Activated naive CD8-positive, alpha-beta T cell treated with anti-CD3 and anti-CD28 coated beads, Interleukin-2, amount 50 U/mL, for 24 hours (primary cell): ENCODE measurements around the gene THSD7B.

Source experiments
- ATAC-seq: fragments of 150-1000 bp; cut with Tn5 transposase; one replicate; pipeline ENCODE4 v1.10.0; 2021
- DNase-seq: peaks from one replicate; pipeline ENCODE4 v3.0.0; 2021
- H3K27ac Mint-ChIP-seq: one replicate; pipeline ENCODE4 v1.8.0; 2021; ENCODE audit warnings: mild to moderate bottlenecking, mixed read lengths
- H3K27me3 Mint-ChIP-seq: one replicate; pipeline ENCODE4 v1.8.0; 2021; ENCODE audit warnings: mixed read lengths
- H3K36me3 Mint-ChIP-seq: one replicate; pipeline ENCODE4 v1.8.0; 2021; ENCODE audit warnings: low read depth, mixed read lengths
- H3K4me1 Mint-ChIP-seq: one replicate; pipeline ENCODE4 v1.8.0; 2021; ENCODE audit warnings: mixed read lengths
- H3K4me3 Mint-ChIP-seq: one replicate; pipeline ENCODE4 v1.8.0; 2021; ENCODE audit warnings: mild to moderate bottlenecking, moderate library complexity, mixed read lengths
- H3K9me3 Mint-ChIP-seq: one replicate; pipeline ENCODE4 v1.8.0; 2021; ENCODE audit warnings: mixed read lengths

Gene THSD7B

GRCh38 chr2:137339051-137339450 lies 573.7 kb downstream of the THSD7B start:
- Mint-ChIP-seq H3K27ac (no peak overlapping the region), H3K4me1 (no peaks in the 10 kb centered on the region), H3K27me3 (no peaks in the 10 kb centered on the region), H3K4me3 (no peak overlapping the region), H3K36me3 (no peaks in the 10 kb centered on the region), H3K9me3 (no peaks in the 10 kb centered on the region)
- DNase-seq (no peak), ATAC-seq (no peak)

GRCh38 chr2:137345994-137346393 lies 580.6 kb downstream of the THSD7B start:
- ATAC-seq, result no peak
- H3K4me1 Mint-ChIP-seq, result no peaks in the 10 kb centered on the region
- no peaks in the 10 kb centered on the region for H3K9me3 Mint-ChIP-seq
- no peak overlapping the region for H3K4me3 Mint-ChIP-seq
- H3K27ac Mint-ChIP-seq, result no peak overlapping the region
- H3K27me3 Mint-ChIP-seq, result no peaks in the 10 kb centered on the region
- no peaks in the 10 kb centered on the region for H3K36me3 Mint-ChIP-seq
- DNase-seq, result no peak

- ATAC-seq (no peak), DNase-seq (no peak)
- no peaks in the 10 kb centered on the region for H3K27me3 Mint-ChIP-seq
- no peaks in the 10 kb centered on the region for H3K4me1 Mint-ChIP-seq
- no peak overlapping the region for H3K4me3 Mint-ChIP-seq
- no peak overlapping the region for H3K27ac Mint-ChIP-seq
- H3K36me3 Mint-ChIP-seq, result no peaks in the 10 kb centered on the region
- no peaks in the 10 kb centered on the region for H3K9me3 Mint-ChIP-seq
These were observed 583.0 kb downstream of the THSD7B start for GRCh38 chr2:137348301-137348700.

DNA sequence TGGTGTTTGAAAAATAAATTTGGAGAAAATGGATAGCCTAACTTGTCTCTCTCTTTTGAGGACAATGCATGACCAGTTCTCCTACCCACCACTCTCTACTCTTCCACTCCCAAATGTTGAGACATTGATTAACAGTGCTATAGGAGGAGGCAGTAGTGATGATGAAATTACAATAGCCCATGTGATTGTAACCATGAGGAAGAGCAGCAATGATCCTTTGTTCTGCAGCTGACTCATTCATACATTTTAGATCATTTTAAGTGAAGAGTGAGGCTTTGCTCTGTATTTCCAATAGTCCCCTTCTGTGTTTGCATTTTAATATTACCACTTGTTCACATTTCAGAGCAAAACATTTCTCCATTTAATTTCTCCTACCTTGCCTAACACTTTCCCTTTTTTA lies 592.3 kb downstream of the THSD7B start:
- no peak for DNase-seq

GRCh38 chr2:137367361-137367760 lies 602.0 kb downstream of the THSD7B start:
- DNase-seq (no peak), ATAC-seq (no peak)
- no peaks in the 10 kb centered on the region for H3K4me1 Mint-ChIP-seq
- H3K4me3 Mint-ChIP-seq, result no peak overlapping the region
- H3K9me3 Mint-ChIP-seq, result peaks cover 9% of the 10 kb centered on the region
- no peaks in the 10 kb centered on the region for H3K27me3 Mint-ChIP-seq
- no peak overlapping the region for H3K27ac Mint-ChIP-seq
- H3K36me3 Mint-ChIP-seq, result no peaks in the 10 kb centered on the region

More for the DNA sequence above, 592.3 kb downstream of the THSD7B start:
- H3K4me3 Mint-ChIP-seq, result no peak overlapping the region
- ATAC-seq, result no peak
- no peaks in the 10 kb centered on the region for H3K27me3 Mint-ChIP-seq
- peaks cover 17% of the 10 kb centered on the region for H3K9me3 Mint-ChIP-seq
- H3K4me1 Mint-ChIP-seq, result no peaks in the 10 kb centered on the region
- no peaks in the 10 kb centered on the region for H3K36me3 Mint-ChIP-seq
- H3K27ac Mint-ChIP-seq, result no peak overlapping the region

GRCh38 chr2:137369106-137369505 lies 603.8 kb downstream of the THSD7B start:
- no peaks in the 10 kb centered on the region for H3K36me3 Mint-ChIP-seq
- no peak overlapping the region for H3K27ac Mint-ChIP-seq
- DNase-seq (no peak), ATAC-seq (no peak)
- no peaks in the 10 kb centered on the region for H3K4me1 Mint-ChIP-seq
- H3K27me3 Mint-ChIP-seq, result no peaks in the 10 kb centered on the region
- H3K9me3 Mint-ChIP-seq, result no peaks in the 10 kb centered on the region
- H3K4me3 Mint-ChIP-seq, result no peak overlapping the region

DNA sequence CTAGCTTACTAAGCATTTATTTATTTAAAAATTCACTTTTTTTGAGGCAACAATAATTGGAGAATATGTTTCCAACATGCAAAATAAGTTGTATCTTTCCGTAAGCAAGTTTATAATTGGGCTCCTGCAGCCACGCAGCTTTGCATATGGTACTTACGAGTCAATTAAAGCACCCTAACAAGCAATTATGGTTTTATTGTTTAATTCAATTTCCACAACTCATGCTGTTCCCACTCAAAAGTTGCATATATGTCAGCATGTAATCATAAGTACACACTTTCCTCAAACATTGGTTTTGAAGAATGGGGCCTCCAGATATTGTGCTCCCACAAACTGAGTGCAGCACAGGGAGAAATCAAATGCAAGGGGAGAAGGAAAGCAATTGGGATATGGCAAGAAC lies 613.8 kb downstream of the THSD7B start:
- no peak for ATAC-seq
- no peak overlapping the region for H3K27ac Mint-ChIP-seq

DNA sequence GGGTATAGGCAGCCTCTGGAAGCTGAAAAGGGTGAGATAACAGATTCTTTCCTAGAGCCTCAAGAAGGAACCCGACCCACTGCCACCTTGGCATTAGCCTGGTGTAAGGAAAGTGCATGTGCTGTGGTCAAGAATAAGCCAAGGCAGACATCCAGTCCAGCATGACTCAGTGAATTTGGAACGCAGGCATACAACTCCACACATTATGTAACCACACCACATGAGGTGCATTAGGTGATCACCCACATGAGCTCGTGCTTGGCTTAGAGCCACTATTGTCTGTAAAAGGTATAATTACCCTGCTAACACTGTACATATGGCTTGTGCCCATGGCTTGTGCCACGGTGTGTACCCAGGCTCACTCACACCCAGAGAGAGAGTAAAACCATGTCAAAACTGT lies 615.3 kb downstream of the THSD7B start:
- Mint-ChIP-seq H3K36me3 (no peaks in the 10 kb centered on the region), H3K4me1 (no peaks in the 10 kb centered on the region), H3K27me3 (no peaks in the 10 kb centered on the region), H3K4me3 (no peak overlapping the region), H3K9me3 (peaks cover 12% of the 10 kb centered on the region), H3K27ac (no peak overlapping the region)
- ATAC-seq (no peak), DNase-seq (no peak)

More for the DNA sequence above, 613.8 kb downstream of the THSD7B start:
- no peaks in the 10 kb centered on the region for H3K36me3 Mint-ChIP-seq
- peaks cover 6% of the 10 kb centered on the region for H3K9me3 Mint-ChIP-seq
- DNase-seq, result no peak
- H3K27me3 Mint-ChIP-seq, result no peaks in the 10 kb centered on the region
- no peak overlapping the region for H3K4me3 Mint-ChIP-seq
- H3K4me1 Mint-ChIP-seq, result no peaks in the 10 kb centered on the region

DNA sequence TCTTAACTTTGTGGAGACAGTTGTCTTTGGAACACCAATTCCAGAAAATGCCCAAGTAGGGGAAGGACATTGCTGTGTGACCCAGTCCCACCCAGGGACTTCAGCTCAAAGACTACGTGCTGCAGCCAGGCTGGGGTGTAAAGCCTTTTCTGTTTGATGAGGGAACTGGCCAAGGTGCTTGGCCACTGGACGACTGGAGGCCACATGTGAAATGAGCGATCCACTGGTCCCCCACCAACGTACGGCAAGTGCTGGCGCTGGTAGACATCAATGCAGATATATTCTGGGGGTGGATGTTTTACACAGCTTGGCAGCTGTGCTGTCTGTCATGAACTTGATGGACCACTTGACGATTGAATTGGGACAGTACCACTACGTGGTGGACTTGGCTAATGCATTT lies 616.4 kb downstream of the THSD7B start:
- no peaks in the 10 kb centered on the region for H3K36me3 Mint-ChIP-seq
- no peak overlapping the region for H3K4me3 Mint-ChIP-seq
- H3K4me1 Mint-ChIP-seq, result no peaks in the 10 kb centered on the region
- H3K27ac Mint-ChIP-seq, result no peak overlapping the region
- ATAC-seq, result no peak
- H3K27me3 Mint-ChIP-seq, result no peaks in the 10 kb centered on the region
- peaks cover 12% of the 10 kb centered on the region for H3K9me3 Mint-ChIP-seq
- DNase-seq, result no peak

DNA sequence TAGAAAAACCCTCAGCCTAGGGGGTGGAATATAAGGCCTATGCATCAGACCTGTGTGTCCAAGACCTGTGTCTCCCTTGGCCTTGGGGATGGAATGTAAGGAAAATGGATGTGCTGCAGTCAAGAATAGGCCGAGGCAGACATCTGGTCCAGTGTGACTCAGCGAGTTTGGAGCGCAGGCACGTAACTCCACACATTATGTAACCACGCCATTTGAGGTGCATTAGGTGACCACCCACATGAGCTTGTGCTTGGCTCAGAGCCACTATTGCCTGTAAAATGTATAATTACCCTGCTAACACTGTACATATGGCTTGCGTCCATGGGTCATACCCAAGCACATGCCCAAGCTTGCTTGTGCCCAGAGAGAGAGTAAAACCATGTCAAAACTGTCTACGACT lies 618.0 kb downstream of the THSD7B start:
- Mint-ChIP-seq H3K9me3 (peaks cover 12% of the 10 kb centered on the region), H3K27ac (no peak overlapping the region), H3K4me3 (no peak overlapping the region), H3K27me3 (no peaks in the 10 kb centered on the region), H3K4me1 (no peaks in the 10 kb centered on the region), H3K36me3 (no peaks in the 10 kb centered on the region)
- no peak for ATAC-seq
- DNase-seq, result no peak

- ATAC-seq, result no peak
- DNase-seq, result no peak
- peaks cover 12% of the 10 kb centered on the region for H3K9me3 Mint-ChIP-seq
- H3K36me3 Mint-ChIP-seq, result no peaks in the 10 kb centered on the region
- H3K4me3 Mint-ChIP-seq, result no peak overlapping the region
- H3K27ac Mint-ChIP-seq, result no peak overlapping the region
- H3K27me3 Mint-ChIP-seq, result no peaks in the 10 kb centered on the region
- H3K4me1 Mint-ChIP-seq, result no peaks in the 10 kb centered on the region
These were observed 621.7 kb downstream of the THSD7B start for GRCh38 chr2:137387044-137387443.

DNA sequence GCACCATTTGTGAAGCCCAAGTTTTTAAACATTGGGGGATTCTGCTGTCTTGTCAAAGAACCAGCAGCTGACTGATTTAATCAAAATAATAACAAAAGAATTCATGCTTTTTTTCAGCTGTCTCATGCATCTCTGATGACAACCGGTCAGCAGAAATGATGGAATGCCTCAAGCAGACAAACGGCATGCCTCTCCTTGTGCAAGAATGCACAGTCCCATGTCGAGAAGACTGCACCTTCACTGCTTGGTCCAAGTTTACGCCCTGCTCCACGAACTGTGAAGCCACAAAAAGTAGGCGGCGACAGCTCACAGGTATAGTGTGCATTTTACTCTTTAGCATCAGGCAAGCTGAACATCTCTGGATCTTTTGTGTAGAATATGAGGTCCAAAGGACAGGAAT lies 640.2 kb downstream of the THSD7B start:
- Mint-ChIP-seq H3K27ac (no peak overlapping the region), H3K9me3 (peaks cover 8% of the 10 kb centered on the region), H3K27me3 (no peaks in the 10 kb centered on the region), H3K36me3 (no peaks in the 10 kb centered on the region), H3K4me1 (no peaks in the 10 kb centered on the region), H3K4me3 (no peak overlapping the region)
- no peak for DNase-seq
- ATAC-seq, result no peak

DNA sequence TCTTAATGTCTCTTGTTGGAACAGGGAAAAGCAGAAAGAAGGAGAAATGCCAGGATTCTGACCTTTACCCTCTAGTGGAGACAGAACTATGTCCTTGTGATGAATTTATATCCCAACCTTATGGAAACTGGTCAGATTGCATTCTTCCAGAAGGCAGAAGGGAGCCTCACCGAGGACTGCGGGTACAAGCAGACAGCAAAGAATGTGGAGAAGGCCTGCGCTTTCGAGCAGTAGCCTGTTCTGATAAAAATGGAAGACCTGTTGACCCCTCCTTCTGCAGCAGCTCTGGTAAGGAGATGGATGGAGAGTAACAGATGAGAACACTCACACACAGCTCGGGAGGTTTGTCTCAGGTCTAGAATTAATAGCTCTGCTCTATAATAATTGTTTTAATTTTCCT lies 646.2 kb downstream of the THSD7B start:
- DNase-seq, result no peak
- no peak for ATAC-seq
- Mint-ChIP-seq H3K9me3 (peaks cover 12% of the 10 kb centered on the region), H3K36me3 (no peaks in the 10 kb centered on the region), H3K27me3 (no peaks in the 10 kb centered on the region), H3K27ac (no peak overlapping the region), H3K4me1 (no peaks in the 10 kb centered on the region), H3K4me3 (no peak overlapping the region)

DNA sequence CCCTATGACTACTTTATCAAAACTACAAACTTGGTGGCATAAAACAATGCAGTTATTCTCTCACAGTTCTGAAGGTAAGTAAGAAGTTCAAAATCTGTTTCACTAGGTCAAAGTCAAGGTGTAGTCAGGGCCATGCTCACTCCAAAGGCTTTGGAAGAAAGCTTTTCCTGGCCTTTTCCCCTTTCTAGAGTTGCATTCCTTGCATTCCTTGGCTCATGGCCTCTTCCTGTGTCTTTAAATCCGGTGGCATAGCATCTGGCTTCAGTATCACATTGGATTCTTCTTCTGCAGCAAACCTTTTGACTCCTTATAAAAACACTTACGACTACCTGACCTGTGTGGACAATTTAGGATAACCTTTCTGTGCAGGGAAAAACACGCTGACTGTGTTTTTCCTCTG lies 655.4 kb downstream of the THSD7B start:
- no peaks in the 10 kb centered on the region for H3K27me3 Mint-ChIP-seq
- DNase-seq, result no peak
- H3K9me3 Mint-ChIP-seq, result peaks cover 18% of the 10 kb centered on the region
- ATAC-seq, result no peak
- H3K4me3 Mint-ChIP-seq, result no peak overlapping the region
- H3K36me3 Mint-ChIP-seq, result no peaks in the 10 kb centered on the region
- H3K27ac Mint-ChIP-seq, result no peak overlapping the region
- no peaks in the 10 kb centered on the region for H3K4me1 Mint-ChIP-seq

DNA sequence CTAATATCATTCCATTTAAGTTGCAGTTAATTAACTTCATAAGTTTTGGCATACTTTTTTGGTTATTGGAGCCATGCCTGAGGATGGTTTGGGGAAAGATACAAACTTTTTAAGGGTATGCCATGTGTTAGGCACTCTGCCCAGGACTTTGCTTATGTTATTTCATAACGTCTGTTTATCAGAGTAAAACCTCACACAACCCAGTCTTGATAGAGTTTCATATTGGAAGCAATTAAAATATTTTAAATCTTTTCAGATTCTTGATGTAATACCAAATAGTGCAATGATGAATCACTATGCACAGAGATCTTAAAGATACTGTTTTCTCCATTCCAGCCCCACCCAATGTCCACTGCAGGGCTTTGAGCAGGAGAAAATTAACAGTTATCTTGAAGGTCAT lies 669.8 kb downstream of the THSD7B start:
- Mint-ChIP-seq H3K4me3 (no peak overlapping the region), H3K9me3 (peaks cover 16% of the 10 kb centered on the region), H3K36me3 (no peaks in the 10 kb centered on the region), H3K27me3 (no peaks in the 10 kb centered on the region), H3K4me1 (no peaks in the 10 kb centered on the region), H3K27ac (no peak overlapping the region)
- DNase-seq, result no peak
- no peak for ATAC-seq

DNA sequence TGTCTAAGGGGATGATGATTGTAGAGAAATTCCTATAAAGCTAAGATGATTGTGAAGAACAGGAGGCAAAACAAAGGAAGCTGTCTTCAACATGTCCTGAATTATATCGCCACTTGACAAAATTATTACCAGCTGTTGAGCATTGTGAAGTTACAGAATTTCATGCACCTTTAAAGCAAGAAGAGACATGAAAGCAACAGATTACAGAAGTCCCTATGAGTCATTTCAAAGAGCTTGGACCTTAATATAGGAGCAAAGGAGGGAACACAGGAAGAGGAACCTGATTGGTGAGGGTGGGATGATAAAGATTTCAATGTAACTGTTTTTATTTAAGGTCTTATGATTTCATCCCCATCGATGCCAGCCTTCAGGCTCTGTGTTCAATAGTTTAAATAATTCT lies 672.0 kb downstream of the THSD7B start:
- no peaks in the 10 kb centered on the region for H3K4me1 Mint-ChIP-seq
- no peak overlapping the region for H3K4me3 Mint-ChIP-seq
- ATAC-seq (no peak), DNase-seq (no peak)
- no peaks in the 10 kb centered on the region for H3K27me3 Mint-ChIP-seq
- H3K36me3 Mint-ChIP-seq, result no peaks in the 10 kb centered on the region
- H3K9me3 Mint-ChIP-seq, result peaks cover 10% of the 10 kb centered on the region
- H3K27ac Mint-ChIP-seq, result no peak overlapping the region
